Loucy (cell line): ENCODE data around the gene THRAP3.

Source experiments
- EZH2phosphoT487 ChIP-seq: fragments of 200-600 bp; IDR thresholded peaks from 2 replicates; pipeline ENCODE4 v1.6.1; 2018; ENCODE audit warnings: antibody characterized with exemption, mild to moderate bottlenecking, moderate library complexity, borderline replicate concordance
- TF ChIP-seq, protein P1 (sequence below): fragments of 200-600 bp; sonication (generic); conservative IDR thresholded peaks from 2 replicates; pipeline ENCODE4 v1.5.1; 2014; ENCODE audit warnings: mild to moderate bottlenecking, antibody characterized with exemption, low read length

GRCh38 chr1:36298640-36299039, 74.4 kb downstream of the THRAP3 start:
- TF ChIP-seq EZH2phosphoT487: no peak
- TF ChIP-seq, protein P1, sequence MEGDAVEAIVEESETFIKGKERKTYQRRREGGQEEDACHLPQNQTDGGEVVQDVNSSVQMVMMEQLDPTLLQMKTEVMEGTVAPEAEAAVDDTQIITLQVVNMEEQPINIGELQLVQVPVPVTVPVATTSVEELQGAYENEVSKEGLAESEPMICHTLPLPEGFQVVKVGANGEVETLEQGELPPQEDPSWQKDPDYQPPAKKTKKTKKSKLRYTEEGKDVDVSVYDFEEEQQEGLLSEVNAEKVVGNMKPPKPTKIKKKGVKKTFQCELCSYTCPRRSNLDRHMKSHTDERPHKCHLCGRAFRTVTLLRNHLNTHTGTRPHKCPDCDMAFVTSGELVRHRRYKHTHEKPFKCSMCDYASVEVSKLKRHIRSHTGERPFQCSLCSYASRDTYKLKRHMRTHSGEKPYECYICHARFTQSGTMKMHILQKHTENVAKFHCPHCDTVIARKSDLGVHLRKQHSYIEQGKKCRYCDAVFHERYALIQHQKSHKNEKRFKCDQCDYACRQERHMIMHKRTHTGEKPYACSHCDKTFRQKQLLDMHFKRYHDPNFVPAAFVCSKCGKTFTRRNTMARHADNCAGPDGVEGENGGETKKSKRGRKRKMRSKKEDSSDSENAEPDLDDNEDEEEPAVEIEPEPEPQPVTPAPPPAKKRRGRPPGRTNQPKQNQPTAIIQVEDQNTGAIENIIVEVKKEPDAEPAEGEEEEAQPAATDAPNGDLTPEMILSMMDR: no peak
